Activated CD4-positive, alpha-beta T cell treated with anti-CD3 and anti-CD28 coated beads for 36 hours (primary cell): ENCODE measurements around the gene EVI5. TPM values are rescaled to one million over a fixed set of nuclear protein-coding genes. Genes with fewer than 3 reads are reported as not detected.
"Not testable (repeated sequence)": the region's sequence is repeated elsewhere in the genome, so short reads cannot be mapped to it uniquely, and the experiment has no call there.

Experiments
- ATAC-seq: fragments of 200-7000 bp; cut with Tn5 transposase; one replicate; pipeline ENCODE4 v1.10.0; 2021; ENCODE audit warnings: mild to moderate bottlenecking, moderate library complexity
- CTCF ChIA-PET: fragments of 350-600 bp; sonication (Branson Sonifier 250); formaldehyde crosslinking; loops from one replicate; lab custom pipeline; 2021; ENCODE audit warnings: antibody characterized with exemption; lab: Charles Lee
- POLR2A ChIA-PET: fragments of 350-600 bp; sonication (Branson Sonifier 250); formaldehyde crosslinking; loops from one replicate; lab custom pipeline; 2021; ENCODE audit warnings: antibody characterized with exemption, inconsistent platforms; lab: Charles Lee
- DNase-seq: peaks from one replicate; pipeline ENCODE4 v3.0.0-alpha.2; 2020
- H3K27ac Mint-ChIP-seq: one replicate; pipeline ENCODE4 v1.8.0; 2021; ENCODE audit warnings: mixed read lengths
- H3K27me3 Mint-ChIP-seq: one replicate; pipeline ENCODE4 v1.8.0; 2021; ENCODE audit warnings: mixed read lengths
- H3K36me3 Mint-ChIP-seq: one replicate; pipeline ENCODE4 v1.8.0; 2021; ENCODE audit warnings: low read depth, mixed read lengths
- H3K4me1 Mint-ChIP-seq: one replicate; pipeline ENCODE4 v1.8.0; 2021; ENCODE audit warnings: mixed read lengths
- H3K4me3 Mint-ChIP-seq: one replicate; pipeline ENCODE4 v1.8.0; 2021; ENCODE audit warnings: mild to moderate bottlenecking, moderate library complexity, mixed read lengths
- H3K9me3 Mint-ChIP-seq: one replicate; pipeline ENCODE4 v1.8.0; 2021; ENCODE audit warnings: low read depth, mixed read lengths
- intact Hi-C, 2 experiments: fragments of 100-400 bp; cut with DNase I in 1 of 2; cut with micrococcal nuclease in 1 of 2; formaldehyde crosslinking; loops; one replicate each; pipeline versions ENCODE4 v1.14.2 to v1.15.1; 2022 to 2024; cut with DNase I, micrococcal nuclease
- total RNA-seq, 2 experiments: library from RNA; stranded (reverse); gene quantifications; one replicate each; pipeline ENCODE4 v1.2.3, GENCODE V29; 2021

EVI5 gene
- total RNA-seq, 2 experiments from 2014 or later: 28.5 to 32.6 TPM

GRCh38 chr1:92623187-92623778 lies 161.6 kb downstream of the EVI5 start:
- peaks cover 14% of the 10 kb centered on the region for H3K4me1 Mint-ChIP-seq
- no peaks in the 10 kb centered on the region for H3K9me3 Mint-ChIP-seq
- no peaks in the 10 kb centered on the region for H3K27me3 Mint-ChIP-seq
- ATAC-seq (peak; percentile 57), DNase-seq (no peak)
- intact Hi-C loops: loop anchor here (1.0 to 5.0 kb wide), 5 partner anchors 256 to 626 kb away; partner anchors contain the start of genes BTBD8 (in 1 of the 2), GLMN (in 1 of the 2) and RPAP2 (in 1 of the 2)
- no peaks in the 10 kb centered on the region for H3K36me3 Mint-ChIP-seq
- ChIA-PET CTCF (interaction anchor here (0.9 to 2.3 kb wide), 8 partner anchors 20 to 692 kb away, joined by 3 to 15 read pairs (median 4); no protein-coding TSS in a partner anchor), POLR2A (no interaction called here)
- no peak overlapping the region for H3K27ac Mint-ChIP-seq
- no peak overlapping the region for H3K4me3 Mint-ChIP-seq

GRCh38 chr1:92619466-92620189 lies 165.3 kb downstream of the EVI5 start:
- Mint-ChIP-seq H3K27me3 (no peaks in the 10 kb centered on the region), H3K36me3 (no peaks in the 10 kb centered on the region), H3K4me3 (no peak overlapping the region), H3K27ac (no peak overlapping the region), H3K9me3 (no peaks in the 10 kb centered on the region), H3K4me1 (peaks cover 14% of the 10 kb centered on the region)
- ChIA-PET POLR2A (interaction anchor here (0.6 kb wide), 1 partner anchor 143 kb away, joined by 3 read pairs; no protein-coding TSS in a partner anchor), CTCF (interaction anchor here (0.6 to 1.3 kb wide), 4 partner anchors 170 to 515 kb away, joined by 3 to 6 read pairs (median 3); no protein-coding TSS in a partner anchor)
- ATAC-seq: peak; percentile 77
- DNase-seq: peak; percentile 48
- intact Hi-C loops: loop anchor here (5.0 kb wide), 2 partner anchors 252 to 322 kb away; partner anchors contain the start of genes GLMN (in 1 of the 2) and RPAP2 (in 1 of the 2)

- intact Hi-C loops: loop anchor here in 1 of 2 experiments (5.0 kb wide), 1 partner anchor 114 kb away; the partner anchor contains the start of gene GFI1
- DNase-seq: no peak
- Mint-ChIP-seq H3K27ac (no peak overlapping the region), H3K9me3 (no peaks in the 10 kb centered on the region), H3K36me3 (no peaks in the 10 kb centered on the region), H3K4me3 (no peak overlapping the region), H3K27me3 (no peaks in the 10 kb centered on the region), H3K4me1 (peaks cover 36% of the 10 kb centered on the region)
- POLR2A ChIA-PET: no interaction called here
- ATAC-seq: no peak
- CTCF ChIA-PET: interaction anchor here (0.6 kb wide), 1 partner anchor 117 kb away, joined by 3 read pairs; no protein-coding TSS in a partner anchor
Observed at GRCh38 chr1:92601044-92601443, 183.9 kb downstream of the EVI5 start.

GRCh38 chr1:92599184-92599583 lies 185.7 kb downstream of the EVI5 start:
- Mint-ChIP-seq H3K4me1 (peaks cover 36% of the 10 kb centered on the region), H3K27me3 (no peaks in the 10 kb centered on the region), H3K36me3 (no peaks in the 10 kb centered on the region), H3K27ac (no peak overlapping the region), H3K9me3 (peaks cover 3% of the 10 kb centered on the region), H3K4me3 (no peak overlapping the region)
- intact Hi-C loops: loop anchor here (1.0 to 5.0 kb wide), 2 partner anchors 289 to 302 kb away; partner anchors contain the start of genes GLMN (in 1 of the 2) and RPAP2 (in 1 of the 2)
- DNase-seq: no peak
- ChIA-PET CTCF (interaction anchor here (0.7 to 1.2 kb wide), 3 partner anchors 25 to 121 kb away, joined by 4 to 6 read pairs (median 4); no protein-coding TSS in a partner anchor), POLR2A (no interaction called here)
- peak; percentile 66 for ATAC-seq

- H3K27me3 Mint-ChIP-seq, DNase-seq, H3K4me3 Mint-ChIP-seq, POLR2A ChIA-PET, ATAC-seq, H3K27ac Mint-ChIP-seq: not testable (repeated sequence)
- intact Hi-C loops: loop anchor here (5.0 to 10.0 kb wide), 2 partner anchors 245 to 877 kb away; partner anchors contain the start of gene RPL5 (in 2 of the 2)
- CTCF ChIA-PET: interaction anchor here (2.9 kb wide), 1 partner anchor 51 kb away, joined by 22 read pairs; no protein-coding TSS in a partner anchor
- H3K4me1 Mint-ChIP-seq: peaks cover 42% of the 10 kb centered on the region
- H3K9me3 Mint-ChIP-seq: peaks cover 13% of the 10 kb centered on the region
- H3K36me3 Mint-ChIP-seq: peaks cover 20% of the 10 kb centered on the region
Observed at GRCh38 chr1:92589361-92589760, 195.5 kb downstream of the EVI5 start.

- POLR2A ChIA-PET: interaction anchor here (0.6 to 2.2 kb wide), 3 partner anchors 10 to 109 kb away, joined by 3 to 15 read pairs (median 6); no protein-coding TSS in a partner anchor
- peak; percentile 68 for ATAC-seq
- Mint-ChIP-seq H3K27ac (peak overlapping the region; percentile 96), H3K27me3 (no peaks in the 10 kb centered on the region), H3K36me3 (peaks cover 19% of the 10 kb centered on the region), H3K9me3 (peaks cover 13% of the 10 kb centered on the region), H3K4me1 (peaks cover 56% of the 10 kb centered on the region), H3K4me3 (peak overlapping the region; percentile 51)
- intact Hi-C loops: loop anchor here (1.0 to 10.0 kb wide), 5 partner anchors 10 to 875 kb away; partner anchors contain the start of gene RPL5 (in 2 of the 2)
- peak; percentile 68 for DNase-seq
- CTCF ChIA-PET: interaction anchor here (0.6 to 2.9 kb wide), 13 partner anchors 9 to 1647 kb away, joined by 3 to 22 read pairs (median 4); partner anchors contain the start of genes GFI1 and RPL5
Observed at GRCh38 chr1:92587445-92587844, 197.5 kb downstream of the EVI5 start.

- CTCF ChIA-PET: interaction anchor here (1.0 to 1.6 kb wide), 3 partner anchors 47 to 101 kb away, joined by 6 to 9 read pairs (median 6); no protein-coding TSS in a partner anchor
- DNase-seq (no peak), ATAC-seq (peak; percentile 24)
- Mint-ChIP-seq H3K27me3 (no peaks in the 10 kb centered on the region), H3K36me3 (peaks cover 21% of the 10 kb centered on the region), H3K4me3 (peak overlapping the region; percentile 28), H3K27ac (peak overlapping the region; percentile 84), H3K4me1 (peaks cover 70% of the 10 kb centered on the region), H3K9me3 (peaks cover 11% of the 10 kb centered on the region)
- POLR2A ChIA-PET: interaction anchor here (0.6 to 3.2 kb wide), 6 partner anchors 15 to 108 kb away, joined by 3 to 24 read pairs (median 6); no protein-coding TSS in a partner anchor
- intact Hi-C loops: loop anchor here (2.0 to 10.0 kb wide), 5 partner anchors 249 to 1029 kb away; partner anchors contain the start of gene RPL5 (in 2 of the 2)
Observed at GRCh38 chr1:92585831-92586230, 199.1 kb downstream of the EVI5 start.

GRCh38 chr1:92584810-92585209 lies 200.1 kb downstream of the EVI5 start:
- ATAC-seq (peak; percentile 12), DNase-seq (peak; percentile 28)
- not testable (repeated sequence) for H3K9me3 Mint-ChIP-seq, H3K4me3 Mint-ChIP-seq, H3K27me3 Mint-ChIP-seq
- Mint-ChIP-seq H3K36me3 (peaks cover 22% of the 10 kb centered on the region), H3K27ac (peak overlapping the region; percentile 92), H3K4me1 (peaks cover 75% of the 10 kb centered on the region)
- POLR2A ChIA-PET: interaction anchor here (0.8 to 3.2 kb wide), 6 partner anchors 46 to 111 kb away, joined by 3 to 24 read pairs (median 8); no protein-coding TSS in a partner anchor
- intact Hi-C loops: loop anchor here (1.0 to 10.0 kb wide), 9 partner anchors 9 to 1028 kb away; partner anchors contain the start of genes RPL5 (in 2 of the 2) and GFI1 (in 1 of the 2)
- CTCF ChIA-PET: interaction anchor here (1.0 to 1.6 kb wide), 4 partner anchors 42 to 100 kb away, joined by 4 to 9 read pairs (median 6); no protein-coding TSS in a partner anchor

GRCh38 chr1:92583821-92584760 lies 200.8 kb downstream of the EVI5 start:
- POLR2A ChIA-PET: interaction anchor here (1.4 to 3.2 kb wide), 4 partner anchors 45 to 110 kb away, joined by 7 to 24 read pairs (median 10); no protein-coding TSS in a partner anchor
- H3K9me3 Mint-ChIP-seq: peaks cover 4% of the 10 kb centered on the region

More at GRCh38 chr1:92583821-92584760, 200.8 kb downstream of the EVI5 start:
- Mint-ChIP-seq H3K36me3 (peaks cover 17% of the 10 kb centered on the region), H3K4me3 (peak overlapping the region; percentile 68), H3K4me1 (peaks cover 79% of the 10 kb centered on the region), H3K27ac (peak overlapping the region; percentile 92), H3K27me3 (no peaks in the 10 kb centered on the region)
- CTCF ChIA-PET: interaction anchor here (0.6 to 1.6 kb wide), 8 partner anchors 13 to 99 kb away, joined by 3 to 9 read pairs (median 6); no protein-coding TSS in a partner anchor
- peak; percentile 60 for ATAC-seq
- DNase-seq: no peak
- intact Hi-C loops: loop anchor here (1.0 to 10.0 kb wide), 8 partner anchors 8 to 1027 kb away; partner anchors contain the start of genes RPL5 (in 2 of the 2) and GFI1 (in 1 of the 2)
